Right atrium auricular region (tissue), 2 donors: ENCODE data around the gene ST6GAL2. TPM values are rescaled to one million over a fixed set of nuclear protein-coding genes. Genes with fewer than 3 reads are reported as not detected.
A peak's percentile ranks its signal among the peaks of the same experiment; 100 is the strongest.

ENCODE experiments used
- DNase-seq: peaks from one replicate; pipeline ENCODE4 v3.0.0-alpha.2; 2019; ENCODE audit warnings: low spot score
- H3K27ac ChIP-seq, 2 donors: fragments of 200-600 bp; sonication (generic); 1 replicate in 1 of 2; 2 replicates in 1 of 2; pipeline ENCODE4 v1.5.1; 2016 to 2019
- H3K27me3 ChIP-seq, 2 donors: fragments of 200-600 bp; sonication (generic); one replicate each; pipeline versions ENCODE4 v1.5.1 to v1.6.0; 2017 to 2019
- H3K36me3 ChIP-seq: fragments of 200-600 bp; sonication (generic); one replicate; pipeline ENCODE4 v1.5.1; 2016
- H3K4me1 ChIP-seq, 2 donors: fragments of 200-600 bp; sonication (generic); one replicate each; pipeline versions ENCODE4 v1.5.1 to v1.6.0; 2017 to 2019
- H3K4me3 ChIP-seq, 2 donors: fragments of 200-600 bp; sonication (generic); 1 replicate in 1 of 2; 2 replicates in 1 of 2; pipeline ENCODE4 v1.5.1; 2017 to 2019; ENCODE audit warnings: mild to moderate bottlenecking in 1 of 2, moderate library complexity in 1 of 2
- H3K9me3 ChIP-seq, 2 donors: fragments of 200-600 bp; sonication (generic); one replicate each; pipeline ENCODE4 v1.5.1; 2019
- total RNA-seq, 2 donors: library from RNA; depleted of rRNA; stranded (reverse); fragments of >200 nt; gene quantifications; one replicate each; pipeline ENCODE4 v1.1.0, GENCODE V29; 2016
- TF ChIP-seq, protein P1 (sequence below), 2 donors: fragments of 200-600 bp; sonication (generic); IDR thresholded peaks; one replicate each; pipeline ENCODE4 v1.5.1; 2019; ENCODE audit warnings: antibody characterized with exemption in 2 of 2

Gene ST6GAL2, protein sequence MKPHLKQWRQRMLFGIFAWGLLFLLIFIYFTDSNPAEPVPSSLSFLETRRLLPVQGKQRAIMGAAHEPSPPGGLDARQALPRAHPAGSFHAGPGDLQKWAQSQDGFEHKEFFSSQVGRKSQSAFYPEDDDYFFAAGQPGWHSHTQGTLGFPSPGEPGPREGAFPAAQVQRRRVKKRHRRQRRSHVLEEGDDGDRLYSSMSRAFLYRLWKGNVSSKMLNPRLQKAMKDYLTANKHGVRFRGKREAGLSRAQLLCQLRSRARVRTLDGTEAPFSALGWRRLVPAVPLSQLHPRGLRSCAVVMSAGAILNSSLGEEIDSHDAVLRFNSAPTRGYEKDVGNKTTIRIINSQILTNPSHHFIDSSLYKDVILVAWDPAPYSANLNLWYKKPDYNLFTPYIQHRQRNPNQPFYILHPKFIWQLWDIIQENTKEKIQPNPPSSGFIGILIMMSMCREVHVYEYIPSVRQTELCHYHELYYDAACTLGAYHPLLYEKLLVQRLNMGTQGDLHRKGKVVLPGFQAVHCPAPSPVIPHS
- total RNA-seq, result under 1 TPM; 0.59 to 0.67 TPM

DNA sequence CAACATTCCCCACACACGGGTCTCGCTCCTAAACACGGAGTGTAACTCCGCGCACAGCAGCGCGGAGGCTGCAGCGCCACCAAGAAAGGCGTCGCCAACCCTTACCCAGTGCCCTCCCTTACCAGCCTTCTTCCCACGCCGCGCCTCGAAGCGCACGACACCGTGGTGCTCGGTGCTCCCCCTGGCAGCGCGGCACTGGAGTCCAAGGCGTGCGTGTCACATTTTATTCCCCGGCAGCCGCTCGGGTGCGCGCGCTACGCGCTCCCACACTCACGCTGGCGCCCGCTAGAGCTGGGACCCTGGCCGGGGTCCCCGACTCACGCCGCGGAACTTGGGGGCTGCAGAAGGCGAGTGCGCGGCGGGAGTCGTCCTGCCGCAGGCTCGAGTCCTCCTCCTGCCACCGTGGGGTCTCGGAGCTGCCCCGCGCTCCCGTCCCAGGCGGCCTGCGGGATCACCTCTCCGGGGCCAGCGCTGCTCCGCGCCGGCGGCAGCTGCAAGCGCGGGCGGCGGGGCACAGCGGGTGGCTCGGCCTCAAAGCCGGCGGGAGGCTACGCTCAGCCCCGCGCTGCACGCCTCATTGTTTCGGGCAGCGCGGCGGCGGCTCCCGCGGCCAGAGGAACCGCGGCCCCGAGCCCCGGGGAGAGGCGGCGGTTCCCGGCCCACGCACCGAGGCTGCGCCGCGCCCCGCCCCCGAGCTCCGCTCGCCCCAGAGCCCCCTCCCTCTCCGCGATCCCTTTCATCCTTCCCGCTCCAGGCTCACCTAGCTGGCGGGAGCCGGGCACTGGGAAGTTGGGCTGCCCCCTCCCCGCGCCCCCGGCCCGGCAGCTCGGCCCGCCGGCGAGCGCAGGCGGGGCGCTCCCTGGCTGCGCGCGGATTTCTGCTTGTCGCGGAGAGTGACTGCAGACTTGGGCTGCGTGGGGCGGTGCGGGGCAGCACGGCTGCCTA is at the start of gene ST6GAL2:
ST6GAL2 (minus strand) TSS at position 197 of the 945 bp plus-strand sequence. CDS start 42,190 bp downstream, outside the sequence.
- peak within 1 kb of the TSS; percentile 29 to 35 for H3K27ac ChIP-seq
- TF ChIP-seq, protein P1, sequence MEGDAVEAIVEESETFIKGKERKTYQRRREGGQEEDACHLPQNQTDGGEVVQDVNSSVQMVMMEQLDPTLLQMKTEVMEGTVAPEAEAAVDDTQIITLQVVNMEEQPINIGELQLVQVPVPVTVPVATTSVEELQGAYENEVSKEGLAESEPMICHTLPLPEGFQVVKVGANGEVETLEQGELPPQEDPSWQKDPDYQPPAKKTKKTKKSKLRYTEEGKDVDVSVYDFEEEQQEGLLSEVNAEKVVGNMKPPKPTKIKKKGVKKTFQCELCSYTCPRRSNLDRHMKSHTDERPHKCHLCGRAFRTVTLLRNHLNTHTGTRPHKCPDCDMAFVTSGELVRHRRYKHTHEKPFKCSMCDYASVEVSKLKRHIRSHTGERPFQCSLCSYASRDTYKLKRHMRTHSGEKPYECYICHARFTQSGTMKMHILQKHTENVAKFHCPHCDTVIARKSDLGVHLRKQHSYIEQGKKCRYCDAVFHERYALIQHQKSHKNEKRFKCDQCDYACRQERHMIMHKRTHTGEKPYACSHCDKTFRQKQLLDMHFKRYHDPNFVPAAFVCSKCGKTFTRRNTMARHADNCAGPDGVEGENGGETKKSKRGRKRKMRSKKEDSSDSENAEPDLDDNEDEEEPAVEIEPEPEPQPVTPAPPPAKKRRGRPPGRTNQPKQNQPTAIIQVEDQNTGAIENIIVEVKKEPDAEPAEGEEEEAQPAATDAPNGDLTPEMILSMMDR (IDR thresholded peaks at IDR 0.05), result no peak
- peaks cover 0 to 20% of the 10 kb centered on the region in 2 donors for H3K4me1 ChIP-seq
- no peaks in the 10 kb centered on the region for H3K9me3 ChIP-seq
- no peaks in the 10 kb centered on the region for H3K36me3 ChIP-seq
- DNase-seq, result no peak
- peak within 1 kb of the TSS; percentile 45 to 59 for H3K4me3 ChIP-seq
- no peaks in the 10 kb centered on the region for H3K27me3 ChIP-seq

DNA sequence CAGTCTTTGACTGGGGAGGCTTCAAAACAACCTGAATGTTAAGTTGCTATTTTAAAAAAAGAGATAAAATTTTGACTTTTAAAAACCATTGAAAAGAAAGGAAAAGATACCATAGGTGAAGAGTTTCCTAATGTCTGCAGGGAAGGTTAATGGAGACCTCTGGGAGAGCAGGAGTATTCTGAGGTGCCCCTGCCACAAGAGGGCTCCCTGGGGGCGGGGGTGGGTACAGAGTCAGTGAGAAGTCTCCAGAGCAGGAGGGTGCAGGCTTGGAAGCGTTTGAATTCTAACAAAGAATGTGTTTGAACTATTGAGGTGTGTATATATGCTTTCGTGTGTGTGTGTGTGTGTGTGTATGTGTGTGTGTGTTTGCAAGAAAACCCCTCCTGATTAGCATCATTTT is 46.7 kb upstream of the ST6GAL2 start:
- Histone ChIP-seq H3K4me3 (no peak overlapping the region), H3K36me3 (no peaks in the 10 kb centered on the region), H3K27me3 (no peaks in the 10 kb centered on the region), H3K4me1 (no peaks in the 10 kb centered on the region), H3K9me3 (no peaks in the 10 kb centered on the region), H3K27ac (no peak overlapping the region)
- DNase-seq, result no peak
- TF ChIP-seq, protein P1 (IDR thresholded peaks at IDR 0.05), result no peak

DNA sequence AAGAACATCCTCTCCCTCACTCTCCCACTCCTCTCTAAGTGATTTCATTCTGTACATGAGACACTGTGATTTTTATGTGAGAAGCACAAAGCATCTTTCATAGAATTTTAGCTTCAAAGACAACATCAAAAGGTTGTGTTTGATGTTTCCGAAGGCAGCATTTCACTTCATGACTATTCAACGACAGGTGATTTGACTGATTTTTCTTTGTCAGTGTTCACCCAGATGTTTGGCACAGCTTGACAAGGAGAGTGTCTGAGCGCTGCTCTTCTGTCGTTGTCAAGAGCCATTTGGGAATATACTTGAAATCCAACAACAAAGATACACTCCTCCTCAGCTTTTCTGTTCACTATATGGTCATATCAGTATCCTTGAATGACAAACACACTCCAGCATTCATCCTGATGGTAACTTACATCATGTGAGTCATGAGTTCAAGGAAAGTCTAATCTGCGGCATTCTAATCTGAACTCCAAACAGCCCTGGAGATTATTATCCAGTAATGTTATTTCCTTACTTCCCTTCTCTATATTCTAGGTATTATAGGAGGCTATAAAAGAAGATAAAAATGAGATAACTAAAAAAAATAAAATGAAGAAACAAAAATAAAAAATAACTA is 45.9 kb upstream of the ST6GAL2 start:
- Histone ChIP-seq H3K27ac (no peak overlapping the region), H3K9me3 (peaks cover 0 to 6% of the 10 kb centered on the region in 2 donors), H3K4me1 (no peaks in the 10 kb centered on the region), H3K4me3 (no peak overlapping the region), H3K27me3 (no peaks in the 10 kb centered on the region), H3K36me3 (no peaks in the 10 kb centered on the region)
- no peak for DNase-seq
- TF ChIP-seq, protein P1 (IDR thresholded peaks at IDR 0.05), result no peak

DNA sequence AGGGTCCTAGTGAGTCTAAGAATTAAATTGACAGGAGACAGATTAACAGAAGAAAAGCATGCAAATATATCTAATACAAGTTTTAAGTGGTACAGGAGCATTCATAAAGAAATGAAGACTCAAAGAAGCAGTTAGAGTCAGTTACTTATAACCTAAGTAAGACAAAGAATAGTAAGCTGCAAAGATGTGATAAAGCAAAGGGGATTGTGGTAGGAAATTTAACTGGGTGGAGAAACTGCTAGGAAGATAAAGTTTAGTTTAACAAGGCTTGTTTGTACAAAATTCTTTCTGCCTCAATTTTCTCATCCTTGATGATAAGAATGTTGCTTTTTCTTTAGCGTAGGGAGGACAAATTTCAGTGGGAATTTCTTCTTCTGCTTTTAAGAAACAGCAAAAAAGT is 35.5 kb upstream of the ST6GAL2 start:
- Histone ChIP-seq H3K36me3 (no peaks in the 10 kb centered on the region), H3K27ac (no peak overlapping the region), H3K27me3 (no peaks in the 10 kb centered on the region), H3K4me3 (no peak overlapping the region), H3K9me3 (peaks cover 0 to 10% of the 10 kb centered on the region in 2 donors), H3K4me1 (no peaks in the 10 kb centered on the region)
- no peak for DNase-seq
- TF ChIP-seq, protein P1 (IDR thresholded peaks at IDR 0.05), result no peak

DNA sequence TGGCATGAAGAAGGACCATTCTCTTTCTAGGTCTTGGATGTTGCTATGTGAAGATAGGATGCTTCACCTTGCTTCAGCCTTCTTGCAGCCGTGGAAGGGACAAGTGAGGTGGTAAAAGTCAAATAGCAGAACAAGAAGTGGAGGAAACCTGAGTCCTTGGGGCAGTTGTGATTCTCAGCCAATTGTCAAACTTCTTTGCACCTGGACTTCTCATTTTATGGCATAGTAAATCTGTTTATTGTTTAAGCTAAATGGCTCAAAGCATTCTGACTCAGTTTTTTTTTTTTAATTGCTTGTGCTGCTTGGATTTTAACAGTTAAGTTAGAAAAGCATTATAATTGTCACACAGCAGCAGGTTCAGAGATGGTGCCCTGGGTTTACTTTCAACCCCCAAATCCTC is 33.0 kb upstream of the ST6GAL2 start:
- DNase-seq, result no peak
- TF ChIP-seq, protein P1 (IDR thresholded peaks at IDR 0.05), result no peak
- Histone ChIP-seq H3K36me3 (no peaks in the 10 kb centered on the region), H3K27ac (no peak overlapping the region), H3K27me3 (no peaks in the 10 kb centered on the region), H3K4me3 (no peak overlapping the region), H3K9me3 (peaks cover 0 to 9% of the 10 kb centered on the region in 2 donors), H3K4me1 (no peaks in the 10 kb centered on the region)
